GM18870 (cell line): ENCODE results near the gene LRRC46.
A peak's percentile ranks its signal among the peaks of the same experiment; 100 is the strongest.

Experiments
- ATAC-seq: cut with Tn5 transposase; IDR thresholded peaks from one replicate; pipeline ENCODE4 v1.9.1; 2021; ENCODE audit warnings: moderate library complexity; ENCODE audit not compliant: unreplicated experiment

LRRC46 gene

GRCh38 chr17:47831003-47831933 is at the start of gene LRRC46, which contains the start of gene MRPL10:
Gene LRRC46 (plus strand): TSS chr17:47831670. CDS start chr17:47831990, 320 bp downstream.
Gene MRPL10 (minus strand): TSS chr17:47831541. CDS start chr17:47831511, 30 bp downstream.
- peak; percentile 58 for ATAC-seq

- ATAC-seq: no peak
These were observed 45.8 kb upstream of the LRRC46 start for GRCh38 chr17:47785538-47786123.

GRCh38 chr17:47789611-47790561 is 41.6 kb upstream of the LRRC46 start:
- no peak for ATAC-seq

DNA sequence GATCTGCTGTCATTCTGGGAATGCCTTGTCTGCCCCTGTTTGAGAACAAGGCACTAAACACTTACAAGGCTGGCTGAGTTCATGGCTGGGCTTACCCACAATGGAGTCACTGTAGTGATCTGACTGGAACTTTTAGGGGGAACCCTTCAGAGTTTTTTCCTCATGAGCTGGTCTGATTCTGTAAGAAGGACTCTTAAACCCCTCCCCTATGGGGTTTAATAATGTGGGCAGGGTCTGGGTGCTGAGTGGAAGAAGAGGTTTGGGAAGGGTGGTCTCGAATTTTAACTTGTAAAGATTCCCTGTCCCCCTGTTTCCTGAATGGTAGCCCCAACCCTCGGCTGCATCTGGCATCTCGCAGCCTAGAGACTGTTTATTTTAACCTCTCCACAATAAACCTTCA is 40.4 kb upstream of the LRRC46 start:
- no peak for ATAC-seq

GRCh38 chr17:47792457-47792856 is 39.0 kb upstream of the LRRC46 start:
- no peak for ATAC-seq

- no peak for ATAC-seq
These were observed 38.5 kb upstream of the LRRC46 start for GRCh38 chr17:47792979-47793378.

DNA sequence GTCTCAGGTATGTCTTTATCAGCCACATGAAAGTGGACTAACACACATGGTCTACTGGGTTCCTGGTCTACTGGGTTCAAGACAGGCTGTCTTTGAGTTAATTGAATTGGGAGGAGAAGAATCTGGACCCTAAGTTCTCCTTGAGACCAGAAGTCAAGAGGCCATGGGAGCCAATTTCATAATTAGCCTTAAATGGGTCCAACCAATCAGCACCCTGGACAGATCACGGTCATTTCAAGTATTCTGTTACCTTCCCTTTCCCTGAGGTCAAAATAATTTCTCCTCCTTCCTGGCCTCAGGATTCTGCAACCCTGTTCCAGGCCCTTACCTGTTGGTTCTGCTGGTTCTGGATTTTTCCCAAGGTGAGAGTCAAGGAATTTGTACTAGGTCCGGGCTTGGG is 33.7 kb upstream of the LRRC46 start:
- no peak for ATAC-seq

DNA sequence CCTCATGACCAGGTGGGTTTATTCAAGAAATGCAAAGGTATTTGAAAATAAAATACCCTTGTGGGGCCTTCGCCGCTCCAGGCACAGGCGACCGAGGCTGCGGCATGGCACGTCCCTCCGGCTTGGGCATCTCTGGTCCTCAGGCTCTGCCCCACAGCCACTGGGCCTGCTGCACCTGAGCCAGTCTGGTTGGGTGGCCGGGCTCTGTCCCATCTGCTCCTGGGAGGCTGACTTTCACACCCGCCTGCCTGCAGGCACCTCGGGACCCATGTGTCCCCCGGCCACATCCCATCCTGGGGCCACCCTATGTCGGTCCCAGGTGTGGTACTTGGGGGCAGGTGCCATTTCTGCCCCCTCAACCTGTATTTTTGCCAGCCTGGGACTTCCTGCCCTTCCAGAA is 30.8 kb upstream of the LRRC46 start:
- ATAC-seq: no peak

DNA sequence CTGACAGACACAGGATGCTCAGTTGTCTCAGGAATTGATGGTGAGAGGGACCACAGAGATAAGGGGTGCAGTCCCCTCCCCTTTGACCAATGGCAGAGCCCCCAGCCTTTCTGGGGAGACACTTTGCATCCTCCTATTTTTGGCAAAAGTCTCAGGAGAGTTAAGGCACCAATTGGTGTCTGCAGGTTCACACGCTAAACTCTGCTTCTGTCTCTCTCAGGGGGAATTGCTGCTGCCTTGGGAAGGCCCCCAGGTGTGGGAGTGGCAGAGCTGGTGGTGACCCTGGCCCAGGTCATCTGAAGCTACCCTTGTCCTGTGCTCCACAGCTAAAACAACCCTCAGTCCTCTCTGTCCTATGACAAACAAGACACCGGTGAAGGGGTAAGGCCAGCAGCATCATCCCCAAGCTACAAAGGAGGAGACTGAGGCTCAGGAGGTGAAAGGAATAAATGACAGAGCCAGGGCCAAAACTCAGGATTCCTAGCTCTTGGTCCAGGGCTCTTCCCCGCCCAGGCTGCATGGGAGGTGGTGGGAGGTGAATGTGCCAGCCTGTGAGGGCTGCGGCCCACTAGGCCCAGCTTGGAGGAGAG is 30.2 kb upstream of the LRRC46 start:
- no peak for ATAC-seq

DNA sequence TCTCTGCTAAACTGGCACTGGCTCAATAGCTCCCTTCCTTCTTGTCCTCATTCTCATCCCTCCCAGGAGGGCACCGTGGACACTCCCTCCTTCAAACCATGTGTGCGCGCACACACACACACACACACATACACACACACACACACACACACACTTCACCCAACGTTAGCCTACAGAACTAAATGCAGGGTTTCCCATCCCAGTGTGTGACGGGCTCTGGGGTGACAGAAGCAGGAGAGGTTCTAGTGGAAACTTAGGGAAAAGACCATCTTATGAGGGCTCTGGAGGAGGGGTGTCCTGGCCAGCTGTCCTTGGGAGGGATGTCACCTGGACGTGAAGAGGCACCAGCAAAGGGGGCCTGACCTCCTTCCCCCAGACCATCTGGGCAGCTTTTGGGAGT is 29.6 kb upstream of the LRRC46 start:
- no peak for ATAC-seq

DNA sequence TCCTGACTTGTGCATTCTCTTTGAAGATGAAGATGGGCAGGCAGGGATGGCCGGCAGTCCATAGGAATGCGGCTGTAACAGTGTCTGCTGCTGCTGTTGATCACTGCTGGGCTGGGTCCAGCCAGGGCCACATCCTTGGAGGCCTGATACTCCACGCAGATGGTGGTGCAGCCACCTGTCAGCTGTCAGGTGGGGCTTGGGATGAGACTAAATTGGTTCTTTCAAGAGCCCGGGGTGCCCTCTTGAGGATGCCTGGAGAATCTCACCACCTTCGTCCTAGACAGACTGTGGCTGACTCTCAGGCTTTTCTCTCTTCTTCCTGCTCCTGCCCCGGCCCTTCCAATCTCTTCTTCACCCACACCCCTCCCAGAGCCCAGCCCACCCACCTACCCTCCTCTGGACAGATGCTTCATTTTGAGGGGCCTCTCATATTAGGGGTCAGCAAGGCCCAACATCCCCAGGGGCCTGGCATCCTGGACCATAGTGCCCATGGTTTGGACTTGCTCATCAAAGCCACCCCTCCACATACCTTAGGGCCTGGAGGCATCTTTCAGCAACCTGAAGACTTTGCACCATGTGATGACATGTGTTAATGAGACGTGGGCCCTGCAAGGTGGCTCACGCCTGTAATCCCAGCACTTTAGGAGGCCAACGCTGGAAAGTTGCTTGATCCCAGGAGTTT is 29.0 kb upstream of the LRRC46 start:
- ATAC-seq: no peak

DNA sequence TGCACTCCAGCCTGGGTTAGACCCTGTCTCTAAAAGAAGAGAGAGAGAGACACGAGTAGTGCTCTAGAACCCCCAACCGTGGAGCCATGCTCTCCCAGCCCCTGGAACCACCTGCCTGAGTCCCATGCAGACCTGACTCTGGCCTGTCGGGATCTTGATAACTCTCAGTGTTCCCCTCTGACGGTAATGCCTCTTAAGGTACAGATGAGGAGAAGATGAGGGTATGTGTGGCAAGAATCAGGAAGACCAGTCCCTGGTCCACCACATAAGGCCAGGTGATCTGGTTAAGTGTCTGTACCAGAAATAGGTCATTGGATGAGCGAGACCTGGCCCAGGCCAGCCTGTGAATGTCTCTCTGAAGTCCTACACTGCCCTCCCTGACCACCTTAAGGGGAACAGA is 28.3 kb upstream of the LRRC46 start:
- no peak for ATAC-seq

DNA sequence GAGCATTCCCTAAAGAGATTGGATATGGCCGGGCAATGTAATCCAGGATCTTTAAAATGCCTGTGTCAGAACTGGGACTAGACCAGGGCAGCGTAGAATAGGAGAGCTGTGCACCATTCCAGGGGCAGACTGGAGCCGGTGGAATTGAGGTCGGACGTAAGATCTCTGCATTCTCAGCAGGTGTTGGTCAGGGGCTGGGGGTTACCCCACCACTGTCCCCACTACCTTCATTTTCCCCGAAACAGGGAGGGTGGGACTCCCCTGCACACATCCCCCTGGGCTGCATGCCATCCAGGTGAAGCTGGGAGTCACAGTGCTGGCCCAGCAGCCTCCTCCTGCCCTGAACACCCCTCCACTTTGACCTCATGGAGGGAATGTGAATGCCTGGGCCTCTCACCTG is 27.7 kb upstream of the LRRC46 start:
- no peak for ATAC-seq

DNA sequence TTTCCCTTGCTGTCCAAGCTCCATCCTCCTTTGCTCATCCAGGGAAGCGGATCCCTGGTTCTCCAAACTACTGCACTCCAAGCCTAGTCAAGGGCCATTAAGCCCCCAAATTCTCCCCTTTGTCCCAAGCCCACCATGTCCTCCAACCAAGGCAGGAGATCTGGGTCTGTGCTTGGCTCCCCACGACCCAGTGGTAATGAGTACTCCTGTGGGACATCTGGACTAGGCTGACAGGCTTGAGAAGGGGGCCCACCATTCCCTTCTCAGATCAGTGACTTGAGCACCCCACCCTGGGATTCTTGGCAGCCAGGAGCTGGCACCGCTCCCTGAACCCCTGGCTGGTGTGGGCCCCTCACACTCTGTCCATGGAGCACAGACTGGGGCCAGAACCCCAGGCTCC is 27.0 kb upstream of the LRRC46 start:
- no peak for ATAC-seq

- no peak for ATAC-seq
These were observed 25.2 kb upstream of the LRRC46 start for GRCh38 chr17:47806026-47806912.

- no peak for ATAC-seq
These were observed 24.6 kb upstream of the LRRC46 start for GRCh38 chr17:47806913-47807255.

DNA sequence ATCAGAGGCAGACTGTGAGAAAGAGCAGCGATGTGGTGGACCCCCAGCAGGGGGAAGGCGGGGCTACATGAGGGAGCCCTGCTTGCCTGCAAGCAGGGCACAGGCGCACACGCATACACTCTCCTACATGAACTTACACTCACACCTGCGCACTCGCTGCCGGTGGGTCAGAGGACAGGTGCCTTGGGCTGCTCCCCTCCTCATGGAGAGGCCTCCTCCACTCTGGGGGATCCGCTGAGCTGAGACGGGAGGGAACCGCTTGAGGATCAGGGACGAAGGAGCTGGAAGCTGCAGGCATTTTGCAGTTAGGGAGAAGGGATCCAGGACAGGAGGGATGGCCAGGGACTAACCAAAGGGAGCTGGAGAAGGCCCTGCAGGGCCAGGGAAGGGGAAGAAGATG is 24.0 kb upstream of the LRRC46 start:
- no peak for ATAC-seq

DNA sequence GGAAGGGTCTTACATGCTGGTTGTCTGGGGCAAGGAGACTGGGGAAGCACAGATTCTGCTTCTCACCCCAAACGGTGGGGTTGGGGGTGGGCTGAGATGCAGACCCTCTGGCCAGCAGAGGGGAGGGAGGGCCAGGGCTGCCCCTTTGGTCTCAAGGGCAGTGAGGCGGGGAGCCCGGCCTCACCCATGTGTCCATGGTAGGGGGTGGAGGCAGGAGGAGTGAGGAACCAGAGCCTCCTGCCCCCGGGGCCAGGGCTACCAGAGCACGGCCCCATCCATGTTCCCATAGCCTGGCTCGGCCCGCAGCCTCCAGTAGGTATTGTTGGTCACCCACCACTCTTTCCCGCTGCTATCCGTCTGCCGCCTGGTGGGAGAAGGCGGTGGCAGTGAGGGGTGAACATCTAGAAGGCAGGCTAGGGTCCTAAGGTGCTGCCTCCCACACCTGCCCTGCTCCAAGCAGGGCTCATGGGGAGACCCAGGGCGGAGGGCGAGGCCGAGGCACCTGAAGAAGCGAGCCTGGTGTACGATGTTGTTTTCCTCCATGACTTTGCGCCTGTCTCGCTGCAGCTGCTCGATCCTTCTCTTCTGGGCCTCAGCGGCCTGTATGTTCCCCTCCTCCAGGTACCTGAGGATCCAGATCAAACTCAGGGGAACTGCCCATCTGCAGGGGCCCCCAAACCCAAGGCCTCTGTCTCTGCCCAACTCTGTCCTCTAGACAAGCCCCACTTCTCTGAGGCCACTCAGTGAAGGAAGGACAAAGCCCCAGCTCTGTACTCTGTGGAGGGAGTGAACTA is 23.2 kb upstream of the LRRC46 start:
- ATAC-seq: no peak
